SK-N-MC (cell line): Measurements from ENCODE around the gene SLC4A11.
"Not testable (repeated sequence)": the region's sequence is repeated elsewhere in the genome, so short reads cannot be mapped to it uniquely, and the experiment has no call there.

Experiments used
- EZH2 ChIP-seq: fragments of 200-600 bp; sonication (generic); IDR thresholded peaks from one replicate; pipeline ENCODE4 v1.6.1; 2017; ENCODE audit warnings: antibody characterized with exemption
- POLR2AphosphoS5 ChIP-seq: IDR thresholded peaks from 2 replicates; pipeline ENCODE4 v1.6.1; 2012; ENCODE audit warnings: mild to moderate bottlenecking, low read depth, low read length, borderline replicate concordance

DNA sequence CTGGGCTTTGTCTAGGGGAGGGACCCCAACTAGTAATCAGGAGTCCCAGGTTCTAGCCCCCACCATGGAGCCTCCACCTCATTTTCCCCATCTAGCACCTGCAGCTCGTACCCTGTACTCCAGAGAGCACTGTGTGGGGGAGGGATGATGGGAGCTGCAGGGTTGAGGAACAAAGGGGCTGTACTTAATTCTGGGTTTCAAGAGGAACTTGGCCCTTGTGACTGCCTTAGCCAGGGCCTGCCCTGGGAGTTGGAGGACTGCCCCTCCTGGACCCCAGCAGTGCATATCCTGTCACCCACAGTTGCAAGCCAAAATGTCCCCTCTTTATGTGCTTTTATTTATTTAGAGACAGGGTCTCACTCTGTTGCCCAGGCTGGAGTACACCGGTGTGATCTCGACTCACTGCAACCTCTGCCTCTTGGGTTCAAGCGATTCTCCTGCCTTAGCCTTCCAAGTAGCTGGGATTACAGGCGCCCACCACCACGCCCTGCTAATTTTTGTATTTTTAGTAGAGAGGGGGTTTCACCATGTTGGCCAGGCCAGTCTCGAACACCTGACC lies 23.6 kb downstream of the SLC4A11 start:
- not testable (repeated sequence) for TF ChIP-seq EZH2, POLR2AphosphoS5
